Keratinocyte (primary cell): ENCODE measurements around the gene TXNDC2. TPM values are rescaled to one million over a fixed set of nuclear protein-coding genes. Genes with fewer than 3 reads are reported as not detected.

Experiments
- DNase-seq: peaks from one replicate; pipeline ENCODE4 v3.0.0-alpha.2; 2011; ENCODE audit warnings: low read depth, missing footprints, low spot score
- FAIRE-seq: peaks from 2 replicates; lab custom pipeline; 2011; peaks lifted over from hg19 to GRCh38; lab: Jason Lieb, UNC
- H2AFZ ChIP-seq: 2 replicates; pipeline ENCODE4 v1.6.0; 2012; ENCODE audit warnings: low read length, control low read depth, inconsistent platforms; ENCODE audit not compliant: control insufficient read depth
- H3K27ac ChIP-seq: 2 replicates; pipeline ENCODE4 v1.5.1; 2011; ENCODE audit warnings: low read length; ENCODE audit not compliant: control insufficient read depth, insufficient read depth
- H3K27me3 ChIP-seq: 3 replicates; pipeline ENCODE4 v1.6.0; 2011; ENCODE audit warnings: low read length; ENCODE audit not compliant: control insufficient read depth, insufficient read depth; ENCODE audit errors: extremely low read depth
- H3K36me3 ChIP-seq, 2 experiments: 2 replicates in 1 of 2; 3 replicates in 1 of 2; pipeline ENCODE4 v1.5.1; 2011; ENCODE audit warnings: low read length in 2 of 2, mild to moderate bottlenecking in 1 of 2; ENCODE audit not compliant: control insufficient read depth in 2 of 2, insufficient read depth in 2 of 2; ENCODE audit errors: extremely low read depth in 1 of 2
- H3K4me1 ChIP-seq: 3 replicates; pipeline ENCODE4 v1.5.1; 2011; ENCODE audit warnings: low read length; ENCODE audit not compliant: control insufficient read depth, insufficient read depth; ENCODE audit errors: extremely low read depth
- H3K4me2 ChIP-seq: 3 replicates; pipeline ENCODE4 v1.6.0; 2011; ENCODE audit warnings: low read depth, low read length; ENCODE audit not compliant: control insufficient read depth, insufficient read depth; ENCODE audit errors: extremely low read depth
- H3K4me3 ChIP-seq, 3 experiments: fragments of 200-600 bp in 1 of 3; sonication (generic) in 1 of 3; 2 replicates in 2 of 3; 3 replicates in 1 of 3; pipeline ENCODE4 v1.5.1; 2011 to 2016; ENCODE audit warnings: low read length in 3 of 3, mild to moderate bottlenecking in 3 of 3, control low read depth in 2 of 3, inconsistent platforms in 1 of 3, low read depth in 1 of 3, mixed read lengths in 1 of 3, mixed run types in 1 of 3, moderate library complexity in 1 of 3; ENCODE audit not compliant: control insufficient read depth in 2 of 3, insufficient read depth in 2 of 3; ENCODE audit errors: extremely low read depth in 1 of 3
- H3K79me2 ChIP-seq: 2 replicates; pipeline ENCODE4 v1.6.0; 2012; ENCODE audit warnings: low read length; ENCODE audit not compliant: control insufficient read depth, insufficient read depth
- H3K9ac ChIP-seq: 3 replicates; pipeline ENCODE4 v1.6.0; 2011; ENCODE audit warnings: low read length; ENCODE audit not compliant: control insufficient read depth, insufficient read depth; ENCODE audit errors: extremely low read depth
- H3K9me1 ChIP-seq: 3 replicates; pipeline ENCODE4 v1.6.0; 2011; ENCODE audit warnings: low read length; ENCODE audit not compliant: control insufficient read depth, insufficient read depth; ENCODE audit errors: extremely low read depth
- H3K9me3 ChIP-seq: 2 replicates; pipeline ENCODE4 v1.5.1; 2012; ENCODE audit warnings: low read depth, low read length; ENCODE audit not compliant: control insufficient read depth
- H4K20me1 ChIP-seq: 3 replicates; pipeline ENCODE4 v1.6.0; 2011; ENCODE audit warnings: low read length; ENCODE audit not compliant: control insufficient read depth, insufficient read depth; ENCODE audit errors: extremely low read depth
- CTCF ChIP-seq, 3 experiments: IDR thresholded peaks in 1 of 3; conservative IDR thresholded peaks in 1 of 3; optimal IDR thresholded peaks in 1 of 3; 2 replicates in 2 of 3; 3 replicates in 1 of 3; pipeline versions ENCODE3 to v1.5.1; 2011; ENCODE audit warnings: low read length in 3 of 3, mild to moderate bottlenecking in 3 of 3, moderate library complexity in 2 of 3, control low read depth in 1 of 3, inconsistent platforms in 1 of 3; ENCODE audit not compliant: insufficient read depth in 2 of 3; ENCODE audit errors: extremely low read depth in 1 of 3
- EZH2 ChIP-seq: IDR thresholded peaks from one replicate; pipeline ENCODE4 v1.6.1; 2012; ENCODE audit warnings: inconsistent platforms, mild to moderate bottlenecking, low read length, moderate library complexity
- dilution Hi-C: fragments of 300-500 bp; cut with MboI; formaldehyde crosslinking; loops from one replicate; pipeline ENCODE4 v1.7.0; 2020; ENCODE audit warnings: low sequenced_read_pairs; ENCODE audit not compliant: extremely low pct_ligation_motif_present
- polyA plus RNA-seq, 5 experiments: library from polyadenylated mRNA; depleted of rRNA in 3 of 5; stranded (reverse) in 3 of 5; stranded (forward) in 1 of 5; unstranded in 1 of 5; fragments of >200 nt; gene quantifications; 1 replicate in 1 of 5; 2 replicates in 3 of 5; 3 replicates in 1 of 5; pipeline versions ENCODE4 v1.2.1 to v1.2.3, GENCODE V29; 2011 to 2012; ENCODE audit warnings: missing spikeins in 2 of 5, low read depth in 1 of 5, low replicate concordance in 1 of 5

Gene TXNDC2
- polyA plus RNA-seq, 1 donor (not counting 4 experiments of a cell fraction or from before 2014, with no cell fraction given): not detected

GRCh38 chr18:9884090-9884489 is 1.7 kb upstream of the TXNDC2 start:
- no peaks in the 10 kb centered on the region for H3K27me3 ChIP-seq
- H3K4me3 ChIP-seq: no peak overlapping the region
- no peaks in the 10 kb centered on the region for H3K9me1 ChIP-seq
- dilution Hi-C loops: no loop called here
- no peak overlapping the region for H3K27ac ChIP-seq
- H3K36me3 ChIP-seq: no peaks in the 10 kb centered on the region
- no peak overlapping the region for H3K9ac ChIP-seq
- no peak overlapping the region for H3K4me2 ChIP-seq
- DNase-seq (no peak), FAIRE-seq (no peak)
- H4K20me1 ChIP-seq: no peaks in the 10 kb centered on the region
- H2AFZ ChIP-seq: no peak overlapping the region
- no peaks in the 10 kb centered on the region for H3K9me3 ChIP-seq
- no peaks in the 10 kb centered on the region for H3K4me1 ChIP-seq
- TF ChIP-seq EZH2: no peak
- H3K79me2 ChIP-seq: no peaks in the 10 kb centered on the region

GRCh38 chr18:9884532-9885140 is 1.1 kb upstream of the TXNDC2 start:
- Histone ChIP-seq H3K27ac (no peak overlapping the region), H2AFZ (no peak overlapping the region), H3K36me3 (no peaks in the 10 kb centered on the region), H3K9me1 (no peaks in the 10 kb centered on the region), H3K9me3 (no peaks in the 10 kb centered on the region), H3K4me1 (no peaks in the 10 kb centered on the region), H3K4me2 (no peak overlapping the region), H3K27me3 (no peaks in the 10 kb centered on the region), H4K20me1 (no peaks in the 10 kb centered on the region), H3K9ac (no peak overlapping the region), H3K4me3 (no peak overlapping the region), H3K79me2 (no peaks in the 10 kb centered on the region)
- no peak for DNase-seq
- FAIRE-seq: no peak
- no peak for TF ChIP-seq EZH2
- no peak for TF ChIP-seq CTCF (optimal IDR thresholded peaks at IDR 0.05 in 1 of 3, IDR thresholded peaks at IDR 0.05 in 1 of 3, conservative IDR thresholded peaks at IDR 0.05 in 1 of 3; ENCODE audit: extremely low read depth in 1 of 3, insufficient read depth in 2 of 3, low read length in 3 of 3)
- dilution Hi-C loops: no loop called here

GRCh38 chr18:9886005-9886348 is 204 bp downstream of the TXNDC2 start:
- Histone ChIP-seq H3K27ac (no peak overlapping the region), H3K4me1 (no peaks in the 10 kb centered on the region), H3K9me1 (no peaks in the 10 kb centered on the region), H3K4me3 (no peak overlapping the region), H3K9me3 (no peaks in the 10 kb centered on the region), H3K9ac (no peak overlapping the region), H3K4me2 (no peak overlapping the region), H4K20me1 (no peaks in the 10 kb centered on the region), H2AFZ (no peak overlapping the region), H3K27me3 (no peaks in the 10 kb centered on the region), H3K36me3 (no peaks in the 10 kb centered on the region), H3K79me2 (no peaks in the 10 kb centered on the region)
- no peak for TF ChIP-seq CTCF (optimal IDR thresholded peaks at IDR 0.05 in 1 of 3, IDR thresholded peaks at IDR 0.05 in 1 of 3, conservative IDR thresholded peaks at IDR 0.05 in 1 of 3; ENCODE audit: extremely low read depth in 1 of 3, insufficient read depth in 2 of 3, low read length in 3 of 3)
- no peak for TF ChIP-seq EZH2
- FAIRE-seq (no peak), DNase-seq (no peak)
- dilution Hi-C loops: no loop called here
